ENCODE results near the gene SUN3.

GRCh38 chr7:48063985-48064384 lies 35.1 kb upstream of the SUN3 start:
- TF ChIP-seq EZH2phosphoT487 (IDR thresholded peaks at IDR 0.05; ENCODE audit: borderline replicate concordance) (no peak), CTCF (conservative IDR thresholded peaks at IDR 0.05; ENCODE audit: low read length) (no peak)

Data from Loucy (cell line).